HFFc6 (cell line): Measurements from ENCODE around the gene IRX2. TPM values are rescaled to one million over a fixed set of nuclear protein-coding genes. Genes with fewer than 3 reads are reported as not detected.
A peak's percentile ranks its signal among the peaks of the same experiment; 100 is the strongest.

Source experiments
- DNase-seq: peaks from one replicate; pipeline ENCODE4 v3.0.0-alpha.2; 2018
- H3K27ac Mint-ChIP-seq: 2 replicates; pipeline ENCODE4 v1.8.0; 2020; ENCODE audit warnings: mild to moderate bottlenecking, mixed read lengths
- H3K27me3 Mint-ChIP-seq: 2 replicates; pipeline ENCODE4 v1.8.0; 2021; ENCODE audit warnings: mild to moderate bottlenecking, moderate library complexity, mixed read lengths; ENCODE audit not compliant: insufficient read depth
- H3K36me3 Mint-ChIP-seq: 2 replicates; pipeline ENCODE4 v1.8.0; 2021; ENCODE audit warnings: low read depth, mixed read lengths
- H3K4me1 Mint-ChIP-seq: 2 replicates; pipeline ENCODE4 v1.8.0; 2020; ENCODE audit warnings: low read depth, mixed read lengths
- H3K4me3 Mint-ChIP-seq: 2 replicates; pipeline ENCODE4 v1.8.0; 2020; ENCODE audit warnings: mild to moderate bottlenecking, moderate library complexity, mixed read lengths
- H3K9me3 Mint-ChIP-seq: 2 replicates; pipeline ENCODE4 v1.8.0; 2020; ENCODE audit warnings: mild to moderate bottlenecking, mixed read lengths
- total RNA-seq, 6 experiments: library from RNA; stranded (reverse); fragmentation: NEBNext Ultra II Directional; extraction: Animal tissue kit (Norgen Biotek cat#: 25700); gene quantifications; 2 replicates in 1 of 6; 3 replicates in 5 of 6; pipeline ENCODE4 v1.2.3, GENCODE V29; 2021
- TF ChIP-seq, protein P1 (sequence below): fragments of 200-600 bp; sonication (generic); IDR thresholded peaks from 2 replicates; pipeline ENCODE4 v1.5.0; 2021; ENCODE audit warnings: antibody characterized with exemption, mild to moderate bottlenecking

Gene IRX2
- total RNA-seq, 6 experiments from 2014 or later: 2.8 to 5.5 (median 3.5) TPM

GRCh38 chr5:2750026-2750757 is 1.3 kb downstream of the IRX2 start:
- Mint-ChIP-seq H3K4me1 (peaks cover 17% of the 10 kb centered on the region), H3K36me3 (peaks cover 9% of the 10 kb centered on the region; the same call in 1 of the 2 replicates), H3K4me3 (peak overlapping the region; percentile 74), H3K27ac (no peak overlapping the region), H3K27me3 (peaks cover 2% of the 10 kb centered on the region), H3K9me3 (no peaks in the 10 kb centered on the region)
- DNase-seq: no peak
- TF ChIP-seq, protein P1, sequence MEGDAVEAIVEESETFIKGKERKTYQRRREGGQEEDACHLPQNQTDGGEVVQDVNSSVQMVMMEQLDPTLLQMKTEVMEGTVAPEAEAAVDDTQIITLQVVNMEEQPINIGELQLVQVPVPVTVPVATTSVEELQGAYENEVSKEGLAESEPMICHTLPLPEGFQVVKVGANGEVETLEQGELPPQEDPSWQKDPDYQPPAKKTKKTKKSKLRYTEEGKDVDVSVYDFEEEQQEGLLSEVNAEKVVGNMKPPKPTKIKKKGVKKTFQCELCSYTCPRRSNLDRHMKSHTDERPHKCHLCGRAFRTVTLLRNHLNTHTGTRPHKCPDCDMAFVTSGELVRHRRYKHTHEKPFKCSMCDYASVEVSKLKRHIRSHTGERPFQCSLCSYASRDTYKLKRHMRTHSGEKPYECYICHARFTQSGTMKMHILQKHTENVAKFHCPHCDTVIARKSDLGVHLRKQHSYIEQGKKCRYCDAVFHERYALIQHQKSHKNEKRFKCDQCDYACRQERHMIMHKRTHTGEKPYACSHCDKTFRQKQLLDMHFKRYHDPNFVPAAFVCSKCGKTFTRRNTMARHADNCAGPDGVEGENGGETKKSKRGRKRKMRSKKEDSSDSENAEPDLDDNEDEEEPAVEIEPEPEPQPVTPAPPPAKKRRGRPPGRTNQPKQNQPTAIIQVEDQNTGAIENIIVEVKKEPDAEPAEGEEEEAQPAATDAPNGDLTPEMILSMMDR: no peak

DNA sequence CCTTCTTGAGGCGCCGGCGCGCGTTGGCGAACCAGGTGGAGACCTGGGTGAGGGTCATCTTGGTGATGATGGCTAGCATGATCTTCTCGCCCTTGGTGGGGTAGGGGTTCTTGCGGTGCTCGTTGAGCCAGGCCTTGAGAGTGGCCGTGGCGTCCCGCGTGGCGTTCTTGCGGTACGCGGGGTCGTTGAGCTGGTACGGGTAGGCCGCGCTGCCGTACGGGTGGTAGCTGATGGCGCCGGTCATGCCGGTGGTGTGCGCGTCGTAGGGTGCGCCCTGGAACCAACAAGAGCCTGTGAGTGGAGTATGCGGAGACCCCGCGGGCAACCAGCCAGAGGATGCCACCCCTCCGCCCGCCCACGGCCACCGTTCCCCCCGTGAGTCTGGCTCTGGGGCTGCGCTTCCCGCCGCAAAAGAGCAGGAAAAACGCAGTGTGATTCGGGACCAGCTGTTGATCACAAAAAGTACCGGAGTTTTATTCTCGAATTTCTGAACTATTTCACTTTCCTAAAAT is 1.9 kb downstream of the IRX2 start:
- Mint-ChIP-seq H3K27ac (no peak overlapping the region), H3K36me3 (peaks cover 9% of the 10 kb centered on the region; the same call in 1 of the 2 replicates), H3K4me3 (peak overlapping the region; percentile 74), H3K27me3 (peaks cover 2% of the 10 kb centered on the region), H3K4me1 (peaks cover 17% of the 10 kb centered on the region), H3K9me3 (no peaks in the 10 kb centered on the region)
- DNase-seq: no peak
- TF ChIP-seq, protein P1: no peak

- no peak for DNase-seq
- H3K4me3 Mint-ChIP-seq: no peak overlapping the region
- peaks cover 9% of the 10 kb centered on the region; the same call in 1 of the 2 replicates for H3K36me3 Mint-ChIP-seq
- H3K27me3 Mint-ChIP-seq: peaks cover 2% of the 10 kb centered on the region
- peaks cover 17% of the 10 kb centered on the region for H3K4me1 Mint-ChIP-seq
- no peak overlapping the region for H3K27ac Mint-ChIP-seq
- H3K9me3 Mint-ChIP-seq: no peaks in the 10 kb centered on the region
- TF ChIP-seq, protein P1: no peak
Measured at GRCh38 chr5:2748861-2749513, 2.5 kb downstream of the IRX2 start.

DNA sequence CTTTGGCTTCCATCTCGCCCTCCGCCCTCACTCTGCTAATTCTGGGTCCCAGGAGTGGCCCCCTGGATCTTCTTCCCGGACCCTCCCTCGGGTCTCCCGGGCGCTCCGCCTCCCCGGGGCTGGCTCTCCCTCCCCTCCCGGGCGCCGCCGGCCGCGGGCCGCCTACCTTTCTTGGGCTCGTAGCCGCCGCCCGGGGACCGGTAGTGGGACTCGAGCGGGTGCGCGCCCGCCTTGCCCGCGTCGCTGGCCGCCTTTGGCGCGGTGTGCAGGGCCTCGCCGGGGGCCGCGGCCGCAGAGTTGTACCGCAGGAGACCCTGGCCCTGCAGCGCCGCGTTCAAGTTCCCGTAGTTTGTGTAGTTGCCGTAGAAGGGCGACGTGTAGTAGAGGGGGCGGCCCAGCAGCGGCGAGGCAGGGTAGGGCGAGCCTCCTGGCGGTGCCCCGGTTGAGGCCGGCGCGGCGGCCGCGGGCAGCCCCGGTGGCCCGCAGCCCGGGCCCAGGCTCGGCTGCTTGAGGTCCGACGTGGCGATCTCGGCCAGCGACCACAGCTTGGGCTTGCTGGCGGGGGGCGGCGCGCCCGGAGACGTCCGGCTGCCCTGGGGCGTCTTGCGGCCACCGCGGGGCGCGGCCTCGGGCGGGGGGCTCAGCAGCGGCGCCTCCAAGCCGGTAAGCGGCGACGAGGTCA is 3.2 kb downstream of the IRX2 start:
- no peak for DNase-seq
- H3K27me3 Mint-ChIP-seq: peaks cover 2% of the 10 kb centered on the region
- no peaks in the 10 kb centered on the region for H3K9me3 Mint-ChIP-seq
- no peak overlapping the region for H3K27ac Mint-ChIP-seq
- TF ChIP-seq, protein P1: no peak
- H3K36me3 Mint-ChIP-seq: peaks cover 9% of the 10 kb centered on the region; the same call in 1 of the 2 replicates
- peaks cover 17% of the 10 kb centered on the region for H3K4me1 Mint-ChIP-seq
- no peak overlapping the region for H3K4me3 Mint-ChIP-seq

DNA sequence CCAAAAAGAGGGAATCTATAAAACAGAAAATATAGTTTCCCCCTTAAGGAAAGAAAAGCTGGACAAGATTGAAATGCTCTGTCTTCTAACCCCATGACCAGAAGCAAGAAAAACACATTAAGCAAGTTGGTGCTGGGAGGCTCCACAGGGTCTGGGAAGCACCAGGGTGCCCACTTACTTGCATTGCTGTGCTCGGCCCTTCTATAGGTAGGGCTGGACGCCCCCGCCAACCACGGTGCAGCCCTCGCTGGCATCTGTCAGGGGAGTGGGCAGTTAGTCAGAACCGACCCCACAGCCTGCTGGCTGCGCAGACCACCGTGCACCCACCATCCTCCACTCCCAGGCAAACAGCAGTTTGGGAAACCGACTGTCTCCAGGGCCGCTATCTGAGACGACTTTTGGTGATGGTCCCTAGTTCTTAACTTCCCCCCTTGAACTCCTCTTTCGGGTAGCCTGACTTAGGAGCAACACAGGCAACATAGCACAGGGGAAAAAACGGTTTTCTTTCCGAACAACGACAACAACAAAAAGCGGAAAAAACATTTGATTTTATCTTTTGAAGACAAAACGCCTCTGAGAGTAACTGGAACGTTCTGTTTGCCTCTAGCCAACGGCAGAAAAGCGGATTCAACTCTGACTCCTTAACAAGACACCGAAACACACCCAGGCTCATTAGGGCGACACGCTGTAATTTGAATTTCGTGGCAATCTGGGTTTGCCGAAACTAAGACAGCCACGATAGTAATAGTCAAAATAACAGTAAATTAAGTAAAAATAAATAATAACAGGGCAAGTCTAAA is 3.9 kb downstream of the IRX2 start:
- Mint-ChIP-seq H3K36me3 (peaks cover 9% of the 10 kb centered on the region; the same call in 1 of the 2 replicates), H3K27ac (no peak overlapping the region), H3K4me3 (no peak overlapping the region), H3K9me3 (no peaks in the 10 kb centered on the region), H3K27me3 (peaks cover 2% of the 10 kb centered on the region), H3K4me1 (peaks cover 17% of the 10 kb centered on the region)
- no peak for DNase-seq
- TF ChIP-seq, protein P1: no peak
